ENCODE measurements around the gene ABT1.

Gene ABT1

GRCh38 chr6:26570027-26570809 lies 26.5 kb upstream of the ABT1 start:
- Histone ChIP-seq H3K18ac (ENCODE audit: low read length) (no peak overlapping the region), H3K4me3 (ENCODE audit: low read length) (no peak overlapping the region), H3K36me3 (ENCODE audit: control insufficient read depth, insufficient read depth, low read length) (no peaks in the 10 kb centered on the region), H2BK5ac (ENCODE audit: low read length) (no peak overlapping the region), H3K79me1 (ENCODE audit: low read length) (no peaks in the 10 kb centered on the region), H3K27me3 (ENCODE audit: insufficient read depth, low read length, poor library complexity) (no peaks in the 10 kb centered on the region), H3K4me2 (ENCODE audit: low read length) (no peak overlapping the region), H4K8ac (ENCODE audit: low read depth, low read length) (no peak overlapping the region), H4K5ac (ENCODE audit: low read length) (no peak overlapping the region), H2BK15ac (replicated peaks; ENCODE audit: low read depth) (no peak overlapping the region), H3K27ac (ENCODE audit: low read depth, low read length) (no peak overlapping the region), H3K79me2 (ENCODE audit: control insufficient read depth, insufficient read depth, low read length) (no peaks in the 10 kb centered on the region), H3K23ac (ENCODE audit: low read length) (no peak overlapping the region), H3K56ac (ENCODE audit: low read length) (no peak overlapping the region), H3K9ac (ENCODE audit: low read length) (no peak overlapping the region), H2AK5ac (ENCODE audit: low read length) (no peak overlapping the region), H3K4me1 (ENCODE audit: control insufficient read depth, low read depth, low read length) (no peaks in the 10 kb centered on the region), H3K4ac (ENCODE audit: low read depth, low read length) (no peak overlapping the region), H2BK120ac (ENCODE audit: low read depth, low read length) (no peak overlapping the region)
- DNase-seq, result no peak
- 100% methylated on average over 1 of the region's 21 CpGs for WGBS (ENCODE audit: extremely low coverage, insufficient coverage, low lambda C conversion rate)

GRCh38 chr6:26571592-26572296 lies 25.0 kb upstream of the ABT1 start:
- H2AK5ac ChIP-seq (ENCODE audit: low read length), result no peak overlapping the region
- no peaks in the 10 kb centered on the region for H3K79me1 ChIP-seq (ENCODE audit: low read length)
- H3K9ac ChIP-seq (ENCODE audit: low read length), result peak overlapping the region; percentile 5
- peak; percentile 97 for DNase-seq
- no peak overlapping the region for H3K27ac ChIP-seq (ENCODE audit: low read depth, low read length)
- H3K4me3 ChIP-seq (ENCODE audit: low read length), result peak overlapping the region; percentile 66
- no CpG with 5 or more reads among the region's 24 CpGs for WGBS (ENCODE audit: extremely low coverage, insufficient coverage, low lambda C conversion rate)
- H3K27me3 ChIP-seq (ENCODE audit: insufficient read depth, low read length, poor library complexity), result no peaks in the 10 kb centered on the region
- no peak overlapping the region for H3K23ac ChIP-seq (ENCODE audit: low read length)
- peak overlapping the region; percentile 75 for H3K4me2 ChIP-seq (ENCODE audit: low read length)
- no peak overlapping the region for H2BK5ac ChIP-seq (ENCODE audit: low read length)
- H2BK120ac ChIP-seq (ENCODE audit: low read depth, low read length), result no peak overlapping the region
- no peak overlapping the region for H3K4ac ChIP-seq (ENCODE audit: low read depth, low read length)
- peak overlapping the region; percentile 34 for H3K56ac ChIP-seq (ENCODE audit: low read length)
- H3K36me3 ChIP-seq (ENCODE audit: control insufficient read depth, insufficient read depth, low read length), result no peaks in the 10 kb centered on the region
- H3K4me1 ChIP-seq (ENCODE audit: control insufficient read depth, low read depth, low read length), result no peaks in the 10 kb centered on the region
- no peak overlapping the region for H4K5ac ChIP-seq (ENCODE audit: low read length)
- no peaks in the 10 kb centered on the region for H3K79me2 ChIP-seq (ENCODE audit: control insufficient read depth, insufficient read depth, low read length)
- no peak overlapping the region for H2BK15ac ChIP-seq (replicated peaks; ENCODE audit: low read depth)
- no peak overlapping the region for H4K8ac ChIP-seq (ENCODE audit: low read depth, low read length)
- H3K18ac ChIP-seq (ENCODE audit: low read length), result no peak overlapping the region

- Histone ChIP-seq H4K8ac (ENCODE audit: low read depth, low read length) (no peak overlapping the region), H4K5ac (ENCODE audit: low read length) (no peak overlapping the region), H2BK15ac (replicated peaks; ENCODE audit: low read depth) (no peak overlapping the region), H3K27ac (ENCODE audit: low read depth, low read length) (no peak overlapping the region), H3K36me3 (ENCODE audit: control insufficient read depth, insufficient read depth, low read length) (no peaks in the 10 kb centered on the region), H2AK5ac (ENCODE audit: low read length) (no peak overlapping the region), H3K23ac (ENCODE audit: low read length) (no peak overlapping the region), H3K79me1 (ENCODE audit: low read length) (no peaks in the 10 kb centered on the region), H3K56ac (ENCODE audit: low read length) (no peak overlapping the region), H3K4me2 (ENCODE audit: low read length) (no peak overlapping the region), H2BK120ac (ENCODE audit: low read depth, low read length) (no peak overlapping the region), H3K4ac (ENCODE audit: low read depth, low read length) (no peak overlapping the region), H3K4me1 (ENCODE audit: control insufficient read depth, low read depth, low read length) (no peaks in the 10 kb centered on the region), H2BK5ac (ENCODE audit: low read length) (no peak overlapping the region), H3K4me3 (ENCODE audit: low read length) (no peak overlapping the region), H3K9ac (ENCODE audit: low read length) (no peak overlapping the region), H3K18ac (ENCODE audit: low read length) (no peak overlapping the region), H3K79me2 (ENCODE audit: control insufficient read depth, insufficient read depth, low read length) (no peaks in the 10 kb centered on the region), H3K27me3 (ENCODE audit: insufficient read depth, low read length, poor library complexity) (no peaks in the 10 kb centered on the region)
- WGBS (ENCODE audit: extremely low coverage, insufficient coverage, low lambda C conversion rate), result no CpG with 5 or more reads among the region's 10 CpGs
- peak; percentile 85 for DNase-seq
Observed at GRCh38 chr6:26575494-26575939, 21.2 kb upstream of the ABT1 start.

GRCh38 chr6:26576407-26576843 lies 20.3 kb upstream of the ABT1 start:
- H4K8ac ChIP-seq (ENCODE audit: low read depth, low read length), result no peak overlapping the region
- no peaks in the 10 kb centered on the region for H3K36me3 ChIP-seq (ENCODE audit: control insufficient read depth, insufficient read depth, low read length)
- no peak overlapping the region for H3K18ac ChIP-seq (ENCODE audit: low read length)
- H3K4me3 ChIP-seq (ENCODE audit: low read length), result no peak overlapping the region
- no peak for DNase-seq
- no peak overlapping the region for H2AK5ac ChIP-seq (ENCODE audit: low read length)
- no peak overlapping the region for H3K9ac ChIP-seq (ENCODE audit: low read length)
- no peak overlapping the region for H3K4ac ChIP-seq (ENCODE audit: low read depth, low read length)
- H3K56ac ChIP-seq (ENCODE audit: low read length), result no peak overlapping the region
- H3K79me1 ChIP-seq (ENCODE audit: low read length), result no peaks in the 10 kb centered on the region
- H3K27ac ChIP-seq (ENCODE audit: low read depth, low read length), result no peak overlapping the region
- H2BK15ac ChIP-seq (replicated peaks; ENCODE audit: low read depth), result no peak overlapping the region
- H2BK120ac ChIP-seq (ENCODE audit: low read depth, low read length), result no peak overlapping the region
- no peaks in the 10 kb centered on the region for H3K4me1 ChIP-seq (ENCODE audit: control insufficient read depth, low read depth, low read length)
- H2BK5ac ChIP-seq (ENCODE audit: low read length), result no peak overlapping the region
- 100% methylated on average over 2 of the region's 7 CpGs for WGBS (ENCODE audit: extremely low coverage, insufficient coverage, low lambda C conversion rate)
- H3K27me3 ChIP-seq (ENCODE audit: insufficient read depth, low read length, poor library complexity), result no peaks in the 10 kb centered on the region
- peak overlapping the region; percentile 23 for H3K4me2 ChIP-seq (ENCODE audit: low read length)
- no peaks in the 10 kb centered on the region for H3K79me2 ChIP-seq (ENCODE audit: control insufficient read depth, insufficient read depth, low read length)
- H4K5ac ChIP-seq (ENCODE audit: low read length), result no peak overlapping the region
- H3K23ac ChIP-seq (ENCODE audit: low read length), result no peak overlapping the region

- H3K4me3 ChIP-seq (ENCODE audit: low read length), result peak overlapping the region; percentile 53
- H2BK5ac ChIP-seq (ENCODE audit: low read length), result no peak overlapping the region
- peak overlapping the region; percentile 53 for H3K4me2 ChIP-seq (ENCODE audit: low read length)
- H3K4me1 ChIP-seq (ENCODE audit: control insufficient read depth, low read depth, low read length), result no peaks in the 10 kb centered on the region
- H3K56ac ChIP-seq (ENCODE audit: low read length), result peak overlapping the region; percentile 40
- H3K4ac ChIP-seq (ENCODE audit: low read depth, low read length), result no peak overlapping the region
- H4K5ac ChIP-seq (ENCODE audit: low read length), result no peak overlapping the region
- no peak overlapping the region for H2BK120ac ChIP-seq (ENCODE audit: low read depth, low read length)
- H3K79me2 ChIP-seq (ENCODE audit: control insufficient read depth, insufficient read depth, low read length), result no peaks in the 10 kb centered on the region
- no peaks in the 10 kb centered on the region for H3K79me1 ChIP-seq (ENCODE audit: low read length)
- H3K27ac ChIP-seq (ENCODE audit: low read depth, low read length), result no peak overlapping the region
- no peak overlapping the region for H2AK5ac ChIP-seq (ENCODE audit: low read length)
- H3K27me3 ChIP-seq (ENCODE audit: insufficient read depth, low read length, poor library complexity), result no peaks in the 10 kb centered on the region
- H3K36me3 ChIP-seq (ENCODE audit: control insufficient read depth, insufficient read depth, low read length), result no peaks in the 10 kb centered on the region
- no peak overlapping the region for H2BK15ac ChIP-seq (replicated peaks; ENCODE audit: low read depth)
- no peak overlapping the region for H3K23ac ChIP-seq (ENCODE audit: low read length)
- peak; percentile 93 for DNase-seq
- H3K9ac ChIP-seq (ENCODE audit: low read length), result peak overlapping the region; percentile 48
- H4K8ac ChIP-seq (ENCODE audit: low read depth, low read length), result no peak overlapping the region
- no CpG with 5 or more reads among the region's 31 CpGs for WGBS (ENCODE audit: extremely low coverage, insufficient coverage, low lambda C conversion rate)
- no peak overlapping the region for H3K18ac ChIP-seq (ENCODE audit: low read length)
Observed at GRCh38 chr6:26576929-26577719, 19.6 kb upstream of the ABT1 start.

Data from mesendoderm (in vitro differentiated cells).